ENCODE measurements around the gene ARHGAP24. TPM values are rescaled to one million over a fixed set of nuclear protein-coding genes. Genes with fewer than 3 reads are reported as not detected.

The ARHGAP24 gene
- total and polyA plus RNA-seq, 4 donors = 1.8 to 15.2 (median 3.3) TPM

- Histone ChIP-seq H3K9me3 (ENCODE audit: control insufficient read depth in 4 of 4, low read length in 3 of 4) (no peaks in the 10 kb centered on the region), H3K27me3 (ENCODE audit: control insufficient read depth in 4 of 4, insufficient read depth in 4 of 4, low read length in 3 of 4) (no peaks in the 10 kb centered on the region), H3K27ac (ENCODE audit: low read depth in 1 of 2, low read length in 2 of 2) (no peak overlapping the region), H3K36me3 (ENCODE audit: control insufficient read depth in 4 of 4, insufficient read depth in 3 of 4, low read depth in 1 of 4, low read length in 3 of 4) (no peaks in the 10 kb centered on the region), H3K4me1 (ENCODE audit: control insufficient read depth in 4 of 4, insufficient read depth in 4 of 4, low read length in 3 of 4) (peaks cover 0 to 8% (median 3%) of the 10 kb centered on the region in 4 donors), H3K9ac (ENCODE audit: low read depth in 1 of 2, low read length in 2 of 2) (no peak overlapping the region), H3K4me3 (ENCODE audit: low read depth in 1 of 3, low read length in 3 of 3) (no peak overlapping the region)
- TF ChIP-seq SP1 (IDR thresholded peaks at IDR 0.05) = no peak
- WGBS = 75% methylated on average over 2 of the region's 2 CpGs
- no peak for DNase-seq (ENCODE audit: low spot score)
These were observed 301.1 kb downstream of the ARHGAP24 start for GRCh38 chr4:85776096-85776495.

- Histone ChIP-seq H3K27ac (ENCODE audit: low read depth in 1 of 2, low read length in 2 of 2) (no peak overlapping the region), H3K9me3 (ENCODE audit: control insufficient read depth in 4 of 4, low read length in 3 of 4) (no peaks in the 10 kb centered on the region), H3K36me3 (ENCODE audit: control insufficient read depth in 4 of 4, insufficient read depth in 3 of 4, low read depth in 1 of 4, low read length in 3 of 4) (no peaks in the 10 kb centered on the region), H3K4me3 (ENCODE audit: low read depth in 1 of 3, low read length in 3 of 3) (no peak overlapping the region), H3K9ac (ENCODE audit: low read depth in 1 of 2, low read length in 2 of 2) (no peak overlapping the region), H3K27me3 (ENCODE audit: control insufficient read depth in 4 of 4, insufficient read depth in 4 of 4, low read length in 3 of 4) (no peaks in the 10 kb centered on the region), H3K4me1 (ENCODE audit: control insufficient read depth in 4 of 4, insufficient read depth in 4 of 4, low read length in 3 of 4) (peaks cover 0 to 8% (median 3%) of the 10 kb centered on the region in 4 donors)
- 96% methylated on average over 1 of the region's 1 CpG for WGBS
- TF ChIP-seq FOXA1 (IDR thresholded peaks at IDR 0.05) (no peak), RXRA (IDR thresholded peaks at IDR 0.05) (no peak), RAD21 (IDR thresholded peaks at IDR 0.05) (no peak), SP1 (IDR thresholded peaks at IDR 0.05) (no peak)
- DNase-seq (ENCODE audit: low spot score) = no peak
These were observed 301.6 kb downstream of the ARHGAP24 start for GRCh38 chr4:85776579-85776978.

GRCh38 chr4:85777908-85778631 lies 303.1 kb downstream of the ARHGAP24 start:
- 40% methylated on average over 3 of the region's 3 CpGs for WGBS
- no peak for TF ChIP-seq FOXA1 (IDR thresholded peaks at IDR 0.05)
- TF ChIP-seq GABPA (IDR thresholded peaks at IDR 0.05 in 1 of 2, conservative IDR thresholded peaks at IDR 0.05 in 1 of 2) = no peak
- TF ChIP-seq SP1 (IDR thresholded peaks at IDR 0.05) = peak; percentile 49
- TF ChIP-seq TAF1 (conservative IDR thresholded peaks at IDR 0.05) = no peak
- TF ChIP-seq, protein P1, sequence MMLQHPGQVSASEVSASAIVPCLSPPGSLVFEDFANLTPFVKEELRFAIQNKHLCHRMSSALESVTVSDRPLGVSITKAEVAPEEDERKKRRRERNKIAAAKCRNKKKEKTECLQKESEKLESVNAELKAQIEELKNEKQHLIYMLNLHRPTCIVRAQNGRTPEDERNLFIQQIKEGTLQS (IDR thresholded peaks at IDR 0.05) = no peak
- TF ChIP-seq FOXA2 (IDR thresholded peaks at IDR 0.05) = no peak
- no peak for TF ChIP-seq NR2F2 (IDR thresholded peaks at IDR 0.05)
- TF ChIP-seq EGR1 (IDR thresholded peaks at IDR 0.05; ENCODE audit: low read depth in 2 of 2) = peak; percentile 31 to 48
- TF ChIP-seq, protein P2, sequence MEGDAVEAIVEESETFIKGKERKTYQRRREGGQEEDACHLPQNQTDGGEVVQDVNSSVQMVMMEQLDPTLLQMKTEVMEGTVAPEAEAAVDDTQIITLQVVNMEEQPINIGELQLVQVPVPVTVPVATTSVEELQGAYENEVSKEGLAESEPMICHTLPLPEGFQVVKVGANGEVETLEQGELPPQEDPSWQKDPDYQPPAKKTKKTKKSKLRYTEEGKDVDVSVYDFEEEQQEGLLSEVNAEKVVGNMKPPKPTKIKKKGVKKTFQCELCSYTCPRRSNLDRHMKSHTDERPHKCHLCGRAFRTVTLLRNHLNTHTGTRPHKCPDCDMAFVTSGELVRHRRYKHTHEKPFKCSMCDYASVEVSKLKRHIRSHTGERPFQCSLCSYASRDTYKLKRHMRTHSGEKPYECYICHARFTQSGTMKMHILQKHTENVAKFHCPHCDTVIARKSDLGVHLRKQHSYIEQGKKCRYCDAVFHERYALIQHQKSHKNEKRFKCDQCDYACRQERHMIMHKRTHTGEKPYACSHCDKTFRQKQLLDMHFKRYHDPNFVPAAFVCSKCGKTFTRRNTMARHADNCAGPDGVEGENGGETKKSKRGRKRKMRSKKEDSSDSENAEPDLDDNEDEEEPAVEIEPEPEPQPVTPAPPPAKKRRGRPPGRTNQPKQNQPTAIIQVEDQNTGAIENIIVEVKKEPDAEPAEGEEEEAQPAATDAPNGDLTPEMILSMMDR (IDR thresholded peaks at IDR 0.05; ENCODE audit: low read depth, low read length, missing input control) = no peak
- no peak for TF ChIP-seq RAD21 (IDR thresholded peaks at IDR 0.05)
- TF ChIP-seq, protein P3, sequence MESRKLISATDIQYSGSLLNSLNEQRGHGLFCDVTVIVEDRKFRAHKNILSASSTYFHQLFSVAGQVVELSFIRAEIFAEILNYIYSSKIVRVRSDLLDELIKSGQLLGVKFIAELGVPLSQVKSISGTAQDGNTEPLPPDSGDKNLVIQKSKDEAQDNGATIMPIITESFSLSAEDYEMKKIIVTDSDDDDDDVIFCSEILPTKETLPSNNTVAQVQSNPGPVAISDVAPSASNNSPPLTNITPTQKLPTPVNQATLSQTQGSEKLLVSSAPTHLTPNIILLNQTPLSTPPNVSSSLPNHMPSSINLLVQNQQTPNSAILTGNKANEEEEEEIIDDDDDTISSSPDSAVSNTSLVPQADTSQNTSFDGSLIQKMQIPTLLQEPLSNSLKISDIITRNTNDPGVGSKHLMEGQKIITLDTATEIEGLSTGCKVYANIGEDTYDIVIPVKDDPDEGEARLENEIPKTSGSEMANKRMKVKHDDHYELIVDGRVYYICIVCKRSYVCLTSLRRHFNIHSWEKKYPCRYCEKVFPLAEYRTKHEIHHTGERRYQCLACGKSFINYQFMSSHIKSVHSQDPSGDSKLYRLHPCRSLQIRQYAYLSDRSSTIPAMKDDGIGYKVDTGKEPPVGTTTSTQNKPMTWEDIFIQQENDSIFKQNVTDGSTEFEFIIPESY (IDR thresholded peaks at IDR 0.05) = peak; percentile 30
- peak; percentile 42 for TF ChIP-seq YY1 (IDR thresholded peaks at IDR 0.05)
- TF ChIP-seq, protein P4, sequence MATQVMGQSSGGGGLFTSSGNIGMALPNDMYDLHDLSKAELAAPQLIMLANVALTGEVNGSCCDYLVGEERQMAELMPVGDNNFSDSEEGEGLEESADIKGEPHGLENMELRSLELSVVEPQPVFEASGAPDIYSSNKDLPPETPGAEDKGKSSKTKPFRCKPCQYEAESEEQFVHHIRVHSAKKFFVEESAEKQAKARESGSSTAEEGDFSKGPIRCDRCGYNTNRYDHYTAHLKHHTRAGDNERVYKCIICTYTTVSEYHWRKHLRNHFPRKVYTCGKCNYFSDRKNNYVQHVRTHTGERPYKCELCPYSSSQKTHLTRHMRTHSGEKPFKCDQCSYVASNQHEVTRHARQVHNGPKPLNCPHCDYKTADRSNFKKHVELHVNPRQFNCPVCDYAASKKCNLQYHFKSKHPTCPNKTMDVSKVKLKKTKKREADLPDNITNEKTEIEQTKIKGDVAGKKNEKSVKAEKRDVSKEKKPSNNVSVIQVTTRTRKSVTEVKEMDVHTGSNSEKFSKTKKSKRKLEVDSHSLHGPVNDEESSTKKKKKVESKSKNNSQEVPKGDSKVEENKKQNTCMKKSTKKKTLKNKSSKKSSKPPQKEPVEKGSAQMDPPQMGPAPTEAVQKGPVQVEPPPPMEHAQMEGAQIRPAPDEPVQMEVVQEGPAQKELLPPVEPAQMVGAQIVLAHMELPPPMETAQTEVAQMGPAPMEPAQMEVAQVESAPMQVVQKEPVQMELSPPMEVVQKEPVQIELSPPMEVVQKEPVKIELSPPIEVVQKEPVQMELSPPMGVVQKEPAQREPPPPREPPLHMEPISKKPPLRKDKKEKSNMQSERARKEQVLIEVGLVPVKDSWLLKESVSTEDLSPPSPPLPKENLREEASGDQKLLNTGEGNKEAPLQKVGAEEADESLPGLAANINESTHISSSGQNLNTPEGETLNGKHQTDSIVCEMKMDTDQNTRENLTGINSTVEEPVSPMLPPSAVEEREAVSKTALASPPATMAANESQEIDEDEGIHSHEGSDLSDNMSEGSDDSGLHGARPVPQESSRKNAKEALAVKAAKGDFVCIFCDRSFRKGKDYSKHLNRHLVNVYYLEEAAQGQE (IDR thresholded peaks at IDR 0.05) = no peak
- TF ChIP-seq JUND (IDR thresholded peaks at IDR 0.05) = no peak
- TF ChIP-seq, protein P5, sequence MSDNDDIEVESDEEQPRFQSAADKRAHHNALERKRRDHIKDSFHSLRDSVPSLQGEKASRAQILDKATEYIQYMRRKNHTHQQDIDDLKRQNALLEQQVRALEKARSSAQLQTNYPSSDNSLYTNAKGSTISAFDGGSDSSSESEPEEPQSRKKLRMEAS (IDR thresholded peaks at IDR 0.05) = peak; percentile 30
- TF ChIP-seq RXRA (IDR thresholded peaks at IDR 0.05) = peak; percentile 65 to 76
- TF ChIP-seq HNF4G (IDR thresholded peaks at IDR 0.05) = no peak
- peak; percentile 8 to 33 for TF ChIP-seq HNF4A (conservative IDR thresholded peaks at IDR 0.05)
- no peaks in the 10 kb centered on the region for H3K27me3 ChIP-seq (ENCODE audit: control insufficient read depth in 4 of 4, insufficient read depth in 4 of 4, low read length in 3 of 4)
- H3K4me3 ChIP-seq (ENCODE audit: low read depth in 1 of 3, low read length in 3 of 3) = peak overlapping the region in 2 of 3 donors; percentile 9 to 38
- no peaks in the 10 kb centered on the region for H3K9me3 ChIP-seq (ENCODE audit: control insufficient read depth in 4 of 4, low read length in 3 of 4)
- peaks cover 0 to 8% (median 3%) of the 10 kb centered on the region in 4 donors for H3K4me1 ChIP-seq (ENCODE audit: control insufficient read depth in 4 of 4, insufficient read depth in 4 of 4, low read length in 3 of 4)
- peak overlapping the region in 1 of 2 donors; percentile 8 for H3K27ac ChIP-seq (ENCODE audit: low read depth in 1 of 2, low read length in 2 of 2)
- H3K36me3 ChIP-seq (ENCODE audit: control insufficient read depth in 4 of 4, insufficient read depth in 3 of 4, low read depth in 1 of 4, low read length in 3 of 4) = no peaks in the 10 kb centered on the region
- peak overlapping the region in 1 of 2 donors; percentile 17 for H3K9ac ChIP-seq (ENCODE audit: low read depth in 1 of 2, low read length in 2 of 2)
- no peak for DNase-seq (ENCODE audit: low spot score)

Measured in liver (tissue), 9 donors.